Measurements from ENCODE around the gene RERE. TPM values are rescaled to one million over a fixed set of nuclear protein-coding genes. Genes with fewer than 3 reads are reported as not detected.

The RERE gene
- total RNA-seq, 6 experiments from 2014 or later: 36.5 to 41.6 (median 37.5) TPM

GRCh38 chr1:8578936-8579335 lies 238.5 kb downstream of the RERE start:
- no peaks in the 10 kb centered on the region for H3K36me3 Mint-ChIP-seq (ENCODE audit: low read depth)
- H3K4me3 Mint-ChIP-seq: no peak overlapping the region
- H3K9me3 Mint-ChIP-seq: no peaks in the 10 kb centered on the region
- no peak for TF ChIP-seq CTCF (IDR thresholded peaks at IDR 0.05)
- H3K27me3 Mint-ChIP-seq (ENCODE audit: insufficient read depth): peaks cover 2% of the 10 kb centered on the region; the same call in 1 of the 2 replicates
- no peak for DNase-seq
- H3K27ac Mint-ChIP-seq: no peak overlapping the region
- H3K4me1 Mint-ChIP-seq (ENCODE audit: low read depth): peaks cover 11% of the 10 kb centered on the region

DNA sequence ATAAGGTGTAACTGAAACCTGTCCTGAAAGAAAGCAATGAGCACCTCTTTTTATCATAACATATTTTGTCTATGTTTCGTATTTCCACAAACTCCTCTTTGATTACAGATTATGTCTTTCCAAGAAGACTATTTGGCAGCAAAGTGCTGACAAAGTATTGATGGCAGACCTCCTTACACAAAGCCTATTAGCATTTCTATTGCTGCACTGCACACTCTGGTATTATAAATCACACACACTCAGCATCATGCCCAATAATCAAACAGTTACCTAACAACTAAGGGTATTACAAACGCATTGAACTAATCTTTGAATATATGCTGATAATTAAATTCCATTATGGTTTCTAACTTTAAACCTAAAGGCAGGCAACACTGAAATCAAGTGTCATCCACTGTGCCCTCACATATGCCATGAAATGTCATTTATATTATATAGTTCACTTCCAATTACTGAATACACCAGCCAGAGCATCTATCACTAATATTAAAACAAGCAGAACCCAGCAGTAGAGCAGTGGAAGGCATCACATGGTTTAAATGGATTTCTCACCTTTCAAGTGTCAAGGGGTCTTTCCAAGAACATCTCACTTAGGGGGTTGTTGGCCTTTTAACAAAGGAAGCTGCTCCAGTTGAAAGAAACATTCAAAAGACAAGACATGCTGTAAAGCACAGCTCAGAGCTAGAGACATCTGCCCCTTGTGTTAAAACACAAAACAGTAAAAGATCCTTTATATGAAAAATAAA lies 239.1 kb downstream of the RERE start:
- TF ChIP-seq CTCF (IDR thresholded peaks at IDR 0.05): no peak
- H3K27me3 Mint-ChIP-seq (ENCODE audit: insufficient read depth): peaks cover 2% of the 10 kb centered on the region; the same call in 1 of the 2 replicates
- no peaks in the 10 kb centered on the region for H3K9me3 Mint-ChIP-seq
- no peak overlapping the region for H3K27ac Mint-ChIP-seq
- no peak overlapping the region for H3K4me3 Mint-ChIP-seq
- no peak for DNase-seq
- peaks cover 11% of the 10 kb centered on the region for H3K4me1 Mint-ChIP-seq (ENCODE audit: low read depth)
- H3K36me3 Mint-ChIP-seq (ENCODE audit: low read depth): no peaks in the 10 kb centered on the region

GRCh38 chr1:8574985-8575384 lies 242.5 kb downstream of the RERE start:
- no peak overlapping the region for H3K27ac Mint-ChIP-seq

GRCh38 chr1:8572106-8572505 lies 245.3 kb downstream of the RERE start:
- no peak for TF ChIP-seq CTCF (IDR thresholded peaks at IDR 0.05)
- H3K36me3 Mint-ChIP-seq (ENCODE audit: low read depth): no peaks in the 10 kb centered on the region
- H3K27ac Mint-ChIP-seq: peak overlapping the region; percentile 5; the same call in 1 of the 2 replicates
- peaks cover 21% of the 10 kb centered on the region for H3K4me1 Mint-ChIP-seq (ENCODE audit: low read depth)
- H3K4me3 Mint-ChIP-seq: no peak overlapping the region; the same call in 1 of the 2 replicates
- DNase-seq: no peak
- no peaks in the 10 kb centered on the region for H3K27me3 Mint-ChIP-seq (ENCODE audit: insufficient read depth)
- H3K9me3 Mint-ChIP-seq: no peaks in the 10 kb centered on the region

More at GRCh38 chr1:8574985-8575384, 242.5 kb downstream of the RERE start:
- Mint-ChIP-seq H3K36me3 (ENCODE audit: low read depth) (no peaks in the 10 kb centered on the region), H3K9me3 (no peaks in the 10 kb centered on the region), H3K4me1 (ENCODE audit: low read depth) (peaks cover 15% of the 10 kb centered on the region), H3K27me3 (ENCODE audit: insufficient read depth) (no peaks in the 10 kb centered on the region), H3K4me3 (no peak overlapping the region)
- DNase-seq: no peak
- TF ChIP-seq CTCF (IDR thresholded peaks at IDR 0.05): no peak

DNA sequence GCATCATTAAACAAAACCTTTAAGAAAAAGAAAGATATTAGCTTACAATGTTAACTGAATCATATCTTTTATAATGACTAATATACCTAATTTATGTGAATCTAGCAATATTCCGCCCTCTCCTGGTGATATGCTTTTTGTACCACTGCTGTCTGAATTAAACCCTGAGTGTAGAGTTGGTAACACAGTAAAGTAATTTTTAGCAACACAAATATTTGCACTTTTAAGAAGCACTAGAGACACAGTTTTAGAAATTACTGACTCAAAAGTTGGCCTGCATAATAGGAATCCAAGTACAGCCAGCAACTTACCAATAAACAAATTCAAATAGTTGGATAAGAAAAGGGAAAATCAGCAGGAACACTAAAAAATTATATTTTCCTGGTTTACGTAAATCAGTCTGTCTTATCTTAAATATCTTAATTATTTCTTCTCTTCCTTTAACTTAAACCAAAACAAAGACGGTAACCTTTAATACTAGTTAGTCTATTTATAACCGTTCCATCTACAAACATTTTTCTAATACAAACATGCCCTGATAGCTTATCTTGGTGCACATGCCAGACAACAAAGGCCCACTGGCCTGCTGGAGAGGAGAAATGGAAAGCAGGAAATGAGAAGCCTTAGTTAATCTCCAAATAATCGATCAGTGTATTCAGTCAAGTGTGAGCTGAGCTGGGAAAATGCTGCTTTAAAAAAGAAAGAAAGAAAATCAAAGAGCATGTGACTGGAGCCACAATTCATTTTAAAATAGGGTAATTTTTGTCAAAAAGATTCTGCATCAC lies 246.0 kb downstream of the RERE start:
- peak; percentile 20 for DNase-seq
- H3K4me1 Mint-ChIP-seq (ENCODE audit: low read depth): peaks cover 24% of the 10 kb centered on the region
- no peaks in the 10 kb centered on the region for H3K27me3 Mint-ChIP-seq (ENCODE audit: insufficient read depth)
- H3K9me3 Mint-ChIP-seq: no peaks in the 10 kb centered on the region
- H3K36me3 Mint-ChIP-seq (ENCODE audit: low read depth): no peaks in the 10 kb centered on the region
- peak overlapping the region; percentile 12; the same call in 1 of the 2 replicates for H3K27ac Mint-ChIP-seq
- H3K4me3 Mint-ChIP-seq: no peak overlapping the region; the same call in 1 of the 2 replicates
- TF ChIP-seq CTCF (IDR thresholded peaks at IDR 0.05): peak; percentile 76

Measured in HFFc6 (cell line).